GM10847 (cell line): ENCODE results near the gene SNRPB.

Experiments used
- POLR2A ChIP-seq: IDR thresholded peaks from 2 replicates; pipeline ENCODE4 v1.6.1; 2011; ENCODE audit not compliant: insufficient read length; ENCODE audit errors: extremely low read depth

The SNRPB gene

DNA sequence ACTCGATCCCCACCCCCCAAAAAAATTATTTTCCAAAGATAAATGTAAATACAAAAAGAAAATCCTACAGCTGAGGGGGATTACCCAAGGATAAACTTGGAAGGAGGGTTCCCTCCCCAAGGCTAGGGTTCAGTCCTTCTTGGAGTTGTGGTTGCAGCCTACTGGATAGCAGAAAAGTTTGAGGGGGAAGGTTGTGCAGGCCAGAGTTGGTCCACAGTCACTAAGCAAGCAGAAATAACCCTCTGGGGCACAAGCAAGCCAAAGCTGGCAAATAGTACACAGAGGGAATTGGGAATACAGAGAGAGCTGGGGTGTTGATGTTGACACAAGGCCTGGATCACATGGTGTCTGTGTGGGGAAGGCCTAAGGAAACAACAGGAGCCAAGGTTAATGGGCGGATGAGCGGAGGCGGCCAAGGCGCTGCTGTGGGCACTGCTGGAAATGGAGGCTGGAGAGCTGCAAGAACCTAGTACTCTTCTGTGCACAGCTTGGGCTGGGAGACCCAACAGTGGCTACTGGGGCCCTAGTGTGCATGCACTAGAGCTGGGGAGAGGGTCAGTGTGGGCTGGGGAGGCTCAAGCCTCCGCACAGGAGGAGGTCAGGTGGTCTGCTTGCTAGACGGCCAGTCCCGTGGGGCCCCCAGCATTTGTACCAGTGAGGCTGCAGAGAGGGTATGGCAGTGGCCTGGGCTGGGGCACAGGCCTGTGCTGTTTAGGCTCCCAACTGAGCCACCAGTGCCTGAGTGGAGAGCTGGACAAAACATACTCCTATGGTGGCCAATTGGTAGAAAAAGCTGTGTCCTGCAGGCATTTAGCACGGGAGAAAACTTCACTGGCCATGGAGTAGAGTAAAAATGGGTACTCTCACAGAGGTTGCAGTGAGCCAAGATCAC, 5.5 kb upstream of the SNRPB start:
- no peak for TF ChIP-seq POLR2A

GRCh38 chr20:2473516-2473915, 2.9 kb upstream of the SNRPB start:
- no peak for TF ChIP-seq POLR2A

DNA sequence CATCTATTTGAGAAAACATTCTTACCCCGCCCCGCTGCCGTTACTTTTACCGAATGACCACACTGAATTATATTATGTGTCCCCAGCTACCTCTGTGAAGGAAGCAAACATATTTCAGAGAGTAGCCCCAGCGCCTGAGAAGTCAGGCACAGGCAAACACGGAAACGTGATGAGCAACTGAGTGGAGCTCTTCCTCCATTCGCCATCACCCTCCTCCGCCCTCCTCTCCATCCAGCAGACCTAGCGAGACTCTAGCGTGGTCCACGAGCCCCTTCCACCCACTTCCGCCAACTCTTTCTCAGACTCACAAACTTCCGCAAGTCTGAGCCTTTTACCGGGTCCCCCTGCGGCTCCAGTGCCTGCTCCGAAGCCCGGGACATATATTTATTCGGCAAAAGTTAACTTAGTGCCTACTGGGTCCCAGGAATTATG, 582 bp downstream of the SNRPB start:
- no peak for TF ChIP-seq POLR2A

DNA sequence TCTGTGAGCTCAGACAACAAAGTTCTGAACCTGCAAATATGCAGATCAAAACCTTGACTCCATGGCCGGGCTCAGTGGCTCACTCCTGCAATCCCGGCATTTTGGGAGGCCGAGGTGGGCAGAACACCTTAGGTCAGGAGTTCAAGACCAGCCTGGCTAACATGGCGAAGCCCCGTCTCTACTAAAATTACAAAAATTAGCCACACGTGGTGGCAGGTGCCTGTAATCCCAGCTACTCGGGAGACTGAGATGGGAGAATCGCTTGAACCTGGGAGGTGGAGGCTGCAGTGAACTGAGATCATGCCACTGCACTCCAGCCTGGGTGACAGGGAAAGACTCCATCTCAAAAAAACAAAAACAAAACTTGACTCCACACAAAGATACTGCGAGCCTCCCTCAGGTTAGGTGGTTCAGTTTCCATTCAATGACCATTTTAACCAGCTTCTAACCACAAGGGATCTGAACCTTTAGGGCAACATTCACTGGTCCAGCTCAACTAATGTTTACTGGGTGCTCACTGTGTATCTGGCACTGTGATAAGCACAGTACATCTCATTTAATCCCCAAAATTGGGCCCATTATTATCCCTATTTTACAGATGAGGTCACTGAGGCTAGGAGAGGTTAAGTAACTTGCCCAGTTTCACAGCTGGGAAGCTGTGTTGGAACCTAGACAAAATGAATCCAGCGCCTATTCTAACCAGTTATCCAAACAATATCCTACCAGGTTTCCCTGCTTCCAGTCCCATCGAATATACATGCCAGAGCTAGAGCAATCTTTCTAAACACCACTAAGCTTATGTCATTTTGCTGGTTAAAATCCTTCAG, 1.8 kb downstream of the SNRPB start:
- TF ChIP-seq POLR2A, result no peak

DNA sequence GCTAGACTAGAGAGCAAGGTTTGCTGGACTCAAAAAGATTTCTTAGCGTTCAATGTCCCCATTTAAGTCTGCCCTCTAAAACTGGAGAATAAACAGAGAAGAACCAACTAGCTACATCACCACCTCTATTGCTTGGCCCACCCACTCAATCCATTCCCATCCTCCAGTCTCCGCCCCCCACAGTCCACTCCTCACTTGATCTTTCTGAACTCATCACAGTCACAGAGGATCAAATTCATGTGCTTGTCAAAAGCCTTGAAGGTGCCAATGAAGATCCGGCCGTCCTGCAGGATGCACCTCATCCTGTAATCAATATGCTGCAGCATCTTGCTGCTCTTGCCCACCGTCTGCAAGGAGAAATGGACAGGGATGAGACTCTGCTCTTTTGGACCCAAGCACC, 3.2 kb downstream of the SNRPB start:
- TF ChIP-seq POLR2A, result no peak

DNA sequence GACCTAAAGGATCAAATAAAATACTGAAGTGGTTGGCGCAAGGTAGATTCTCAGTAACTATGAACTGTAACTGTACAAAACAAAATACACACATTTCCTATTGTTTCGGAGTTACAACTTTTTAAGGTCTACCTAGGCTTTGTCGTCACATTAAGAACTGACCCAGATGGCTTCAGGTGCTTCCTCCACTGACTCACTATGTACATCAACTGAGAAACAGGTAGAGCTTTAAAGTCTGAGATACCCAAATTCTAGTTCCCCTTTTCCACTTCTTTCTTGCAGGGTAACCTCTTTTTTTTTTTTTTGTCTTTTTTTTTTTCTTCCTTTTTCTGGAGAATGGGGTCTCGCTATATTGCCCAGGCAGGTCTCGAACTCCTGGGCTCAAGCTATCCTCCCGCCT, 5.5 kb downstream of the SNRPB start:
- no peak for TF ChIP-seq POLR2A

DNA sequence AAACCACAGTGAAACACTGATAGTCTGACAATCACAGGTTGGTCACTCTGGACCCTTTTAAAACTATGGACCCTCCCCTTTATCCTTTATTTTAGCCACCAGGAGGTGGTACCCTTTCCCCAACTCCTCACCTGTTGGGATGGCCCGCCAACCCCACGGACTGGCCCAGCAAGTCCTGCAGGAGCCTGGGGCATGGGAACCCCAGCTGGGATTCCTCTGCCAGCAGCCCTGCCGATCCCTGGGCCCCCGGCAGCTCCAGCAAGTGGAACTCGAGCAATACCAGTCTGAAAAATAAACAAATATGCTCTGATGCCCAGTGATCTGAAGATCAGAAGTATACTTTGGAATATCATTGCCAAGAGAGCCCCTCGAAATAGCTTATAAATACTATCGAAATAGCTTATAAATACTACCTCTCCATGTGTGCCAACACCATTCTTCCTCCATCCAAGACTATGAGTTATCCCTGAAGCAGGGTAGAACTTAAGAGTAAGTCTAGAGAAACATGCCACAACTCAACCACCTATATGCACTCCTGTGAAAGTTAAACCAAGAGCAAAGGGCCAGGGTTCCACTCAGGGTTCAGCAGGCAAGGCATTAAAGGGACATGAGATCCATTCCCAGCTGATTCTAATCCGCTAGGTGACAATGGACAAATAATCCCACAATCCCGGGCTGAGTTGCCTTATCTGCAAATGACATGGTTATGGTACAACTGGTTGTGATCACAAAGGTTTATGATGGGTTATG, 6.8 kb downstream of the SNRPB start:
- TF ChIP-seq POLR2A, result no peak

GRCh38 chr20:2462484-2462883, 8.1 kb downstream of the SNRPB start:
- no peak for TF ChIP-seq POLR2A

- TF ChIP-seq POLR2A, result no peak
Observed at GRCh38 chr20:2460752-2461424, 9.7 kb downstream of the SNRPB start.

- TF ChIP-seq POLR2A, result no peak
Observed at GRCh38 chr20:2459981-2460751, 10.4 kb downstream of the SNRPB start.

DNA sequence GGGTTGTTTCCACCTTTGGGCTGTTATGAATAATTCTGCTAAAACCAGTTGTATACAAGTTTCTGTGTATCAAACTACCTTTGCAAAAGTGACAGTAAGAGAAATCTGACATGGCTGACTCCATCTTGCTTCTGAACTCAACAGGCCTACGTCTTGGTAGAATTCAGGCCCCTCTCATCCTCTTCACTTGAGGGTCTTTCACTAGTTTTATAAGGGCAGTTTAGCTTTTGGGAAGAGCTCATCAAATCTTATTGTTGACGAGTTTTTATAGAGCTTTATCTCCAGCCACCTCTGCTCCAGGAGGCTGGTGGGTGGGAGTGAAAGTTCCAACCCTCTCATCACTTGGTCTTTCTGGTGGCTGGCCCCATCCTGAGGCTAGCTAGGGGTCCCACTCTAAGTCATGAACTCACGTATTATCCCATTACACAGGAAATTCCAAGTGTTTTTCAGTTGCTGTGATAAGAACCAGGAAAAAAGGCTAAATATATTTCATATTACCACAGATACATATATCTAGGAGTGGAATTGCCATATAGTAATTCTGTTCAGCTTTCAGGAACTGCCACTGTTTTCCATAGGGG, 11.6 kb downstream of the SNRPB start:
- TF ChIP-seq POLR2A, result no peak

DNA sequence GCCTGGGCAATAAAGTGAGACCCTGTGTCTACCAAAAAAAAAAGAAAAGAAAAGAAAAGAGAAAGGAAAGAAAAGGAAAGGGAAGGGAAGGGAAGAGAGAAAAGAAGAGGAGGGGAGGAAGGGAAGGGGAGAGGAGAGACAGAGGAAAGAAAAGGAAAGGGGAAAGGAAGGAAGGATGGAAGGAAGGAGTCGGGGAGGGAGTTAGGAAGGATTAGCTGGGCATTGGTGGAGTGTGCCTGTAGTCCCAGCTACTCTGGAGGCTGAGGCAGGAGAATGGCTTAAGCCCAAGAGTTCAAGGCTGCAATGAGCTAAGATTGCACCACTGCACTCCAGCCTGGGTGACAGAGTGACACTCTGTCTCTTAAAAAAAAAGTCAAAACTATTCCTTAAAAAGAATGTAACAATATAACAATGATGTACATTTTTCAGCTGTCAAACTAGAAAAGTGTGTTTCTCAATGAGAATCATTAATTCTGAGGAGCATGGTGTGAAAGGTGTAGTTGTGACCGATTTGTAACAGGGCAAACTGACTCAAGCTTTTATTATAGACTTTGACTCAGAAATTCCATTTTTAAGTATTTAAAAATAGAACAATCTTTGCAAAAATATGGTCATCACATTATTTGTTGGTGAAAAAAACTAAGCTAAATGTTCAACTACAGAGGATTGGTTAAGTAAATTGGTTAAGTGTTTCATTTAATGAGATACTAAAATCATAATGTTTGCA, 14.7 kb downstream of the SNRPB start:
- no peak for TF ChIP-seq POLR2A

- no peak for TF ChIP-seq POLR2A
Observed at GRCh38 chr20:2453792-2454191, 16.8 kb downstream of the SNRPB start.
